Smooth muscle cell (in vitro differentiated cells): ENCODE measurements around the gene ALDH1A2. TPM values are rescaled to one million over a fixed set of nuclear protein-coding genes. Genes with fewer than 3 reads are reported as not detected.

Experiments
- DNase-seq: peaks from one replicate; lab custom pipeline; 2025; ENCODE audit not compliant: unreplicated experiment; lab: John Stamatoyannopoulos, UW
- H2AFZ ChIP-seq: fragments of 200-600 bp; sonication (generic); 2 replicates; pipeline ENCODE4 v1.6.0; 2016; ENCODE audit warnings: antibody characterized with exemption, low read depth, mild to moderate bottlenecking
- H3F3A ChIP-seq: fragments of 200-600 bp; sonication (generic); 2 replicates; pipeline ENCODE4 v1.6.0; 2017; ENCODE audit warnings: antibody characterized with exemption, low read depth
- H3K27ac ChIP-seq: fragments of 200-600 bp; sonication (generic); 2 replicates; pipeline ENCODE4 v1.5.1; 2016; ENCODE audit warnings: low read depth, mild to moderate bottlenecking
- H3K27me3 ChIP-seq: fragments of 200-600 bp; sonication (generic); 2 replicates; pipeline ENCODE4 v1.6.1; 2016; ENCODE audit warnings: low read depth, mild to moderate bottlenecking
- H3K36me3 ChIP-seq: fragments of 200-600 bp; sonication (generic); 2 replicates; pipeline ENCODE4 v1.5.1; 2016; ENCODE audit warnings: low read depth
- H3K4me1 ChIP-seq: fragments of 200-600 bp; sonication (generic); 2 replicates; pipeline ENCODE4 v1.5.1; 2016; ENCODE audit warnings: low read depth
- H3K4me2 ChIP-seq: fragments of 200-600 bp; sonication (generic); 2 replicates; pipeline ENCODE4 v1.6.0; 2016; ENCODE audit warnings: mild to moderate bottlenecking
- H3K4me3 ChIP-seq: fragments of 200-600 bp; sonication (generic); 2 replicates; pipeline ENCODE4 v1.5.1; 2016; ENCODE audit warnings: mild to moderate bottlenecking
- H3K79me2 ChIP-seq: fragments of 200-600 bp; sonication (generic); 2 replicates; pipeline ENCODE4 v1.6.0; 2016; ENCODE audit warnings: low read depth, mild to moderate bottlenecking
- H3K9ac ChIP-seq: fragments of 200-600 bp; sonication (generic); 2 replicates; pipeline ENCODE4 v1.6.0; 2016; ENCODE audit warnings: low read depth
- H3K9me3 ChIP-seq: fragments of 200-600 bp; sonication (generic); replicated peaks from 2 replicates; pipeline ENCODE4 v1.5.1; 2016; ENCODE audit warnings: low read depth
- H4K20me1 ChIP-seq: fragments of 200-600 bp; sonication (generic); 2 replicates; pipeline ENCODE4 v1.6.0; 2016; ENCODE audit warnings: low read depth
- CTCF ChIP-seq: fragments of 200-600 bp; sonication (generic); IDR thresholded peaks from 2 replicates; pipeline ENCODE4 v1.5.1; 2017; ENCODE audit warnings: borderline replicate concordance, mild to moderate bottlenecking, antibody characterized with exemption; ENCODE audit not compliant: insufficient read depth, poor library complexity, severe bottlenecking
- WGBS: methylation state at CpG from one replicate; pipeline ENCODE4 v1.1.7; 2016; ENCODE audit warnings: low lambda C conversion rate; 5-methylcytosine and 5-hydroxymethylcytosine counted together
- polyA plus RNA-seq: library from polyadenylated mRNA; unstranded; fragments of >200 nt; fragmentation: Nextera tagmentation; extraction: Ambion mirVana; gene quantifications from 2 replicates; pipeline ENCODE4 v1.2.1, GENCODE V29; 2016
- total RNA-seq: library from RNA; depleted of rRNA; stranded (reverse); fragments of >200 nt; gene quantifications from 2 replicates; pipeline ENCODE4 v1.2.3, GENCODE V29; 2014

The ALDH1A2 gene
- total and polyA plus RNA-seq, 2 experiments from 2014 or later = 0.49 to 2.9 TPM

- Histone ChIP-seq H2AFZ (peak overlapping the region; percentile 87), H3F3A (no peaks in the 10 kb centered on the region), H3K79me2 (no peaks in the 10 kb centered on the region), H3K9me3 (no peaks in the 10 kb centered on the region), H3K4me1 (peaks cover 15% of the 10 kb centered on the region), H3K27ac (no peak overlapping the region), H3K4me3 (peak overlapping the region; percentile 55), H3K36me3 (no peaks in the 10 kb centered on the region), H3K9ac (no peak overlapping the region), H3K27me3 (peaks cover 63% of the 10 kb centered on the region), H3K4me2 (peak overlapping the region; percentile 95), H4K20me1 (no peaks in the 10 kb centered on the region)
- 5% methylated on average over 41 of the region's 59 CpGs for WGBS
- TF ChIP-seq CTCF = peak; percentile 92
- peak; percentile 30 for DNase-seq
Observed at GRCh38 chr15:58066042-58066867, 744 bp upstream of the ALDH1A2 start.

- no peaks in the 10 kb centered on the region for H4K20me1 ChIP-seq
- peaks cover 72% of the 10 kb centered on the region for H3K27me3 ChIP-seq
- H3K4me3 ChIP-seq = peak overlapping the region; percentile 55
- no peak for DNase-seq
- peak overlapping the region; percentile 95 for H3K4me2 ChIP-seq
- no peaks in the 10 kb centered on the region for H3K9me3 ChIP-seq
- peak overlapping the region; percentile 87 for H2AFZ ChIP-seq
- H3K36me3 ChIP-seq = no peaks in the 10 kb centered on the region
- 9% methylated on average over 39 of the region's 39 CpGs for WGBS
- H3F3A ChIP-seq = no peaks in the 10 kb centered on the region
- H3K9ac ChIP-seq = no peak overlapping the region
- H3K4me1 ChIP-seq = peaks cover 15% of the 10 kb centered on the region
- TF ChIP-seq CTCF = no peak
- no peaks in the 10 kb centered on the region for H3K79me2 ChIP-seq
- H3K27ac ChIP-seq = no peak overlapping the region
Observed at GRCh38 chr15:58064980-58065444, 499 bp downstream of the ALDH1A2 start.

GRCh38 chr15:58064082-58064979 is 1.2 kb downstream of the ALDH1A2 start:
- Histone ChIP-seq H3K36me3 (no peaks in the 10 kb centered on the region), H3K9me3 (no peaks in the 10 kb centered on the region), H3K4me1 (peaks cover 15% of the 10 kb centered on the region), H3K27me3 (peaks cover 72% of the 10 kb centered on the region), H3F3A (no peaks in the 10 kb centered on the region), H3K9ac (no peak overlapping the region), H3K4me2 (peak overlapping the region; percentile 95), H4K20me1 (no peaks in the 10 kb centered on the region), H3K4me3 (peak overlapping the region; percentile 55), H3K27ac (no peak overlapping the region), H2AFZ (peak overlapping the region; percentile 87), H3K79me2 (no peaks in the 10 kb centered on the region)
- DNase-seq = no peak
- TF ChIP-seq CTCF = no peak
- WGBS = 35% methylated on average over 22 of the region's 22 CpGs
